Upper lobe of left lung (tissue), 4 donors: ENCODE measurements around the gene STK25.

Source experiments
- EP300 ChIP-seq, 4 donors: sonication (generic); formaldehyde crosslinking; IDR thresholded peaks; one replicate each; pipeline ENCODE4 v1.5.1; 2017; ENCODE audit warnings: antibody characterized with exemption in 4 of 4, control low read depth in 2 of 4
- POLR2A ChIP-seq, 4 donors: fragments of 450-650 bp; IDR thresholded peaks; one replicate each; pipeline ENCODE4 v1.5.1; 2016 to 2017; ENCODE audit warnings: antibody characterized with exemption in 4 of 4, mild to moderate bottlenecking in 2 of 4
- POLR2AphosphoS5 ChIP-seq, 2 donors: sonication (generic); formaldehyde crosslinking; IDR thresholded peaks; one replicate each; pipeline ENCODE4 v1.5.1; 2017; ENCODE audit warnings: antibody characterized with exemption in 2 of 2
- TF ChIP-seq, protein P1 (sequence below), 6 experiments: fragments of 450-650 bp in 4 of 6; fragments of 200-600 bp in 2 of 6; sonication (generic) in 2 of 6; IDR thresholded peaks; one replicate each; pipeline ENCODE4 v1.5.1; 2016 to 2019; ENCODE audit warnings: antibody characterized with exemption in 6 of 6

- TF ChIP-seq, protein P1, sequence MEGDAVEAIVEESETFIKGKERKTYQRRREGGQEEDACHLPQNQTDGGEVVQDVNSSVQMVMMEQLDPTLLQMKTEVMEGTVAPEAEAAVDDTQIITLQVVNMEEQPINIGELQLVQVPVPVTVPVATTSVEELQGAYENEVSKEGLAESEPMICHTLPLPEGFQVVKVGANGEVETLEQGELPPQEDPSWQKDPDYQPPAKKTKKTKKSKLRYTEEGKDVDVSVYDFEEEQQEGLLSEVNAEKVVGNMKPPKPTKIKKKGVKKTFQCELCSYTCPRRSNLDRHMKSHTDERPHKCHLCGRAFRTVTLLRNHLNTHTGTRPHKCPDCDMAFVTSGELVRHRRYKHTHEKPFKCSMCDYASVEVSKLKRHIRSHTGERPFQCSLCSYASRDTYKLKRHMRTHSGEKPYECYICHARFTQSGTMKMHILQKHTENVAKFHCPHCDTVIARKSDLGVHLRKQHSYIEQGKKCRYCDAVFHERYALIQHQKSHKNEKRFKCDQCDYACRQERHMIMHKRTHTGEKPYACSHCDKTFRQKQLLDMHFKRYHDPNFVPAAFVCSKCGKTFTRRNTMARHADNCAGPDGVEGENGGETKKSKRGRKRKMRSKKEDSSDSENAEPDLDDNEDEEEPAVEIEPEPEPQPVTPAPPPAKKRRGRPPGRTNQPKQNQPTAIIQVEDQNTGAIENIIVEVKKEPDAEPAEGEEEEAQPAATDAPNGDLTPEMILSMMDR (IDR thresholded peaks at IDR 0.05) = no peak
- TF ChIP-seq POLR2AphosphoS5 (IDR thresholded peaks at IDR 0.05) (no peak), POLR2A (IDR thresholded peaks at IDR 0.05) (no peak), EP300 (IDR thresholded peaks at IDR 0.05) (no peak)
Observed at GRCh38 chr2:241494311-241494908, 14.0 kb downstream of the STK25 start.
